Measurements from ENCODE around the gene EXOC4. TPM values are rescaled to one million over a fixed set of nuclear protein-coding genes. Genes with fewer than 3 reads are reported as not detected.

Gene EXOC4
- total and polyA plus RNA-seq, 2 of the 8 experiments (the other 6 are each of a cell fraction or from before 2014, with no cell fraction given): 27.0 to 67.3 TPM

- Histone ChIP-seq H3K9ac (replicated peaks in 1 of 4; ENCODE audit: extremely low read depth in 1 of 4, low read depth in 3 of 4, low read length in 3 of 4) (no peak overlapping the region), H3K79me2 (ENCODE audit: control insufficient read depth in 1 of 2, insufficient read depth in 2 of 2, low read length in 2 of 2) (no peaks in the 10 kb centered on the region), H2BK12ac (ENCODE audit: low read depth, low read length) (no peak overlapping the region), H2BK20ac (ENCODE audit: low read length) (no peak overlapping the region), H3K27ac (ENCODE audit: low read depth, low read length) (no peak overlapping the region), H3K4me3 (ENCODE audit: extremely low read depth in 1 of 4, insufficient read depth in 2 of 4, low read depth in 3 of 4, low read length in 4 of 4) (no peak overlapping the region), H3K27me3 (replicated peaks in 1 of 4; ENCODE audit: control insufficient read depth in 3 of 4, extremely low read depth in 1 of 4, insufficient read depth in 3 of 4, low read length in 3 of 4) (no peaks in the 10 kb centered on the region), H2BK5ac (ENCODE audit: low read depth, low read length) (no peak overlapping the region), H3K36me3 (ENCODE audit: control insufficient read depth in 2 of 4, insufficient read depth in 4 of 4, low read length in 3 of 4) (no peaks in the 10 kb centered on the region), H3K14ac (ENCODE audit: insufficient read length) (no peak overlapping the region), H3K4me2 (ENCODE audit: insufficient read depth in 1 of 2, low read depth in 2 of 2, low read length in 2 of 2) (no peak overlapping the region), H3K56ac (replicated peaks; ENCODE audit: insufficient read length, low read depth, low read length) (no peak overlapping the region), H2AK5ac (ENCODE audit: low read depth, low read length) (no peak overlapping the region), H3K23ac (ENCODE audit: insufficient read length) (no peak overlapping the region), H3K4me1 (replicated peaks in 1 of 4; ENCODE audit: control insufficient read depth in 3 of 4, insufficient read depth in 4 of 4, low read length in 3 of 4) (no peaks in the 10 kb centered on the region), H2AFZ (ENCODE audit: low read length) (no peak overlapping the region), H4K5ac (ENCODE audit: insufficient read length, low read depth, low read length) (no peak overlapping the region), H2BK120ac (replicated peaks; ENCODE audit: low read depth, low read length) (no peak overlapping the region), H3K4ac (replicated peaks; ENCODE audit: insufficient read length, low read depth, low read length) (no peak overlapping the region), H4K20me1 (replicated peaks in 1 of 2; ENCODE audit: control insufficient read depth in 1 of 2, insufficient read depth in 2 of 2, low read length in 2 of 2) (no peaks in the 10 kb centered on the region), H3K23me2 (ENCODE audit: low read depth, low read length) (no peaks in the 10 kb centered on the region), H4K8ac (ENCODE audit: extremely low read depth, insufficient read depth, low read length) (no peak overlapping the region), H4K91ac (replicated peaks; ENCODE audit: insufficient read length, low read length) (no peak overlapping the region), H3K9me3 (ENCODE audit: insufficient read depth in 2 of 2, low read depth in 1 of 2, low read length in 1 of 2) (no peaks in the 10 kb centered on the region), H3K79me1 (ENCODE audit: low read depth, low read length) (no peaks in the 10 kb centered on the region), H3K18ac (ENCODE audit: extremely low read depth, low read length) (no peak overlapping the region), H2BK15ac (ENCODE audit: low read length) (no peak overlapping the region)
- no peak for DNase-seq (ENCODE audit: low read depth in 1 of 2, low spot score in 2 of 2)
- ChIA-PET POLR2A (ENCODE audit: partially characterized antibody) (no interaction called here), CTCF (ENCODE audit: partially characterized antibody) (interaction anchor here (0.9 to 1.6 kb wide), 3 partner anchors 45 to 230 kb away, joined by 3 to 4 read pairs (median 4); no protein-coding TSS in a partner anchor)
- 89% methylated on average over 2 of the region's 2 CpGs; no CpG with 5 or more reads in 1 of the 2 experiments for WGBS, 2 experiments (ENCODE audit: extremely low coverage in 1 of 2, insufficient coverage in 1 of 2, insufficient read length in 1 of 2, insufficient replicate concordance in 2 of 2, low coverage in 1 of 2, low lambda C conversion rate in 2 of 2, missing lambda C conversion rate in 1 of 2)
- FAIRE-seq: no peak
- no peak for TF ChIP-seq ATF2 (IDR thresholded peaks at IDR 0.05; ENCODE audit: low read length)
- TF ChIP-seq HDAC6 (IDR thresholded peaks at IDR 0.05; ENCODE audit: low read depth, low read length): no peak
- TF ChIP-seq TAF7 (optimal IDR thresholded peaks at IDR 0.05; ENCODE audit: borderline replicate concordance, low read depth, low read length): no peak
- TF ChIP-seq BRCA1 (IDR thresholded peaks at IDR 0.05; ENCODE audit: low read depth, low read length): no peak
- TF ChIP-seq YY1 (IDR thresholded peaks at IDR 0.05; ENCODE audit: low read depth, low read length): no peak
- no peak for TF ChIP-seq CHD2 (IDR thresholded peaks at IDR 0.05; ENCODE audit: low read length)
- TF ChIP-seq SP2 (IDR thresholded peaks at IDR 0.05; ENCODE audit: low read length): no peak
- no peak for TF ChIP-seq USF2 (IDR thresholded peaks at IDR 0.05; ENCODE audit: low read length)
- no peak for TF ChIP-seq CTCF (IDR thresholded peaks at IDR 0.05; ENCODE audit: control extremely low read depth in 1 of 3, insufficient read depth in 1 of 3, low read depth in 1 of 3, low read length in 3 of 3)
Observed at GRCh38 chr7:133971625-133972024, 718.7 kb downstream of the EXOC4 start.
